PC-3 (cell line): ENCODE data around the gene LTBP1. TPM values are rescaled to one million over a fixed set of nuclear protein-coding genes. Genes with fewer than 3 reads are reported as not detected.

Experiments
- ATAC-seq: fragments of 200-7000 bp; cut with Tn5 transposase; 2 replicates; pipeline ENCODE4 v1.9.1; 2020; ENCODE audit warnings: mild to moderate bottlenecking, moderate library complexity
- BruUV-seq: library from RNA; stranded (reverse); fragments of 400-500 nt; replicated peaks from 2 replicates; lab custom pipeline; 2021; lab: Mats Ljungman, UMichigan
- CTCF ChIA-PET: fragments of 300-600 bp; sonication (Branson Sonifier 250); formaldehyde crosslinking; loops from one replicate; lab custom pipeline; 2022; ENCODE audit warnings: antibody characterized with exemption; lab: Charles Lee
- POLR2A ChIA-PET: fragments of 300-600 bp; sonication (Branson Sonifier 250); formaldehyde crosslinking; loops from one replicate; lab custom pipeline; 2022; ENCODE audit warnings: antibody characterized with exemption; ENCODE audit not compliant: unreplicated experiment; lab: Charles Lee
- DNase-seq: peaks from one replicate; pipeline ENCODE4 v3.0.0-alpha.2; 2015
- H2AFZ ChIP-seq: fragments of 300-600 bp; sonication (generic); 2 replicates; pipeline ENCODE4 v1.6.0; 2016; ENCODE audit warnings: antibody characterized with exemption, low read length
- H3F3A ChIP-seq: fragments of 300-600 bp; sonication (generic); one replicate; pipeline ENCODE4 v1.6.0; 2017; ENCODE audit warnings: antibody characterized with exemption, low read length, control low read depth, mild to moderate bottlenecking; ENCODE audit not compliant: unreplicated experiment
- H3K27ac ChIP-seq: fragments of 300-600 bp; sonication (generic); 2 replicates; pipeline ENCODE4 v1.5.1; 2016; ENCODE audit warnings: mild to moderate bottlenecking, low read length
- H3K27me3 ChIP-seq: fragments of 300-600 bp; sonication (generic); 2 replicates; pipeline ENCODE4 v1.6.1; 2016; ENCODE audit warnings: low read length, mixed read lengths
- H3K36me3 ChIP-seq: fragments of 300-600 bp; sonication (generic); 2 replicates; pipeline ENCODE4 v1.6.1; 2016; ENCODE audit warnings: low read depth, mixed run types, low read length, mixed read lengths
- H3K4me1 ChIP-seq: fragments of 300-600 bp; sonication (generic); 2 replicates; pipeline ENCODE4 v1.5.1; 2016; ENCODE audit warnings: low read length; ENCODE audit not compliant: insufficient read depth
- H3K4me2 ChIP-seq: fragments of 300-600 bp; sonication (generic); 2 replicates; pipeline ENCODE4 v1.6.0; 2016; ENCODE audit warnings: low read length
- H3K4me3 ChIP-seq: fragments of 300-600 bp; sonication (generic); 2 replicates; pipeline ENCODE4 v1.5.1; 2016; ENCODE audit warnings: mild to moderate bottlenecking, low read length, mixed read lengths
- H3K79me2 ChIP-seq: fragments of 300-600 bp; sonication (generic); 2 replicates; pipeline ENCODE4 v1.6.1; 2017; ENCODE audit warnings: low read length, mixed read lengths
- H3K9ac ChIP-seq: fragments of 300-600 bp; sonication (generic); 2 replicates; pipeline ENCODE4 v1.6.0; 2016; ENCODE audit warnings: mild to moderate bottlenecking, low read length
- H3K9me2 ChIP-seq: fragments of 300-600 bp; sonication (generic); replicated peaks from 2 replicates; pipeline ENCODE4 v1.6.1; 2016; ENCODE audit warnings: mixed run types, low read length, mixed read lengths
- H3K9me3 ChIP-seq: fragments of 300-600 bp; sonication (generic); 2 replicates; pipeline ENCODE4 v1.6.1; 2016; ENCODE audit warnings: low read length, mixed read lengths
- H4K20me1 ChIP-seq: fragments of 300-600 bp; sonication (generic); 2 replicates; pipeline ENCODE4 v1.6.1; 2016; ENCODE audit warnings: low read length, mixed read lengths
- EZH2 ChIP-seq: fragments of 300-600 bp; sonication (generic); IDR thresholded peaks from one replicate; pipeline ENCODE4 v1.6.1; 2017; ENCODE audit warnings: antibody characterized with exemption, mild to moderate bottlenecking, low read length; ENCODE audit not compliant: unreplicated experiment
- EZH2phosphoT487 ChIP-seq: fragments of 300-600 bp; sonication (generic); IDR thresholded peaks from 2 replicates; pipeline ENCODE4 v1.6.1; 2018; ENCODE audit warnings: mild to moderate bottlenecking, antibody characterized with exemption, low read length, borderline replicate concordance
- intact Hi-C: fragments of 100-400 bp; cut with micrococcal nuclease; formaldehyde crosslinking; loops from 2 replicates; pipeline ENCODE4 v1.9.0; 2023
- total RNA-seq: library from RNA; depleted of rRNA; stranded (reverse); fragments of >200 nt; gene quantifications from 2 replicates; pipeline ENCODE4 v1.2.3, GENCODE V29; 2014
- TF ChIP-seq, protein P1 (sequence below): fragments of 300-600 bp; sonication (generic); conservative IDR thresholded peaks from 2 replicates; pipeline ENCODE4 v1.5.1; 2017; ENCODE audit warnings: antibody characterized with exemption, low read depth, mild to moderate bottlenecking, low read length

LTBP1 gene
- total RNA-seq, 1 experiment from 2014 or later = 45.9 TPM

- peak; percentile 88 for ATAC-seq
Observed at GRCh38 chr2:33126958-33127357, 180.2 kb downstream of the LTBP1 start.

GRCh38 chr2:33129263-33130053, 182.7 kb downstream of the LTBP1 start:
- H2AFZ ChIP-seq = no peak overlapping the region
- no TSS peak for BruUV-seq
- intact Hi-C loops = loop anchor here (5.0 kb wide), 1 partner anchor 83 kb away; no protein-coding TSS in a partner anchor
- peaks cover 57% of the 10 kb centered on the region for H3K4me1 ChIP-seq
- CTCF ChIA-PET = no interaction called here
- H3K4me2 ChIP-seq = no peak overlapping the region
- no peaks in the 10 kb centered on the region for H4K20me1 ChIP-seq
- no peak overlapping the region for H3K4me3 ChIP-seq
- H3F3A ChIP-seq = peaks cover 3% of the 10 kb centered on the region
- no peaks in the 10 kb centered on the region for H3K9me2 ChIP-seq
- no peak overlapping the region for H3K9ac ChIP-seq
- TF ChIP-seq EZH2 (no peak), EZH2phosphoT487 (no peak)
- TF ChIP-seq, protein P1, sequence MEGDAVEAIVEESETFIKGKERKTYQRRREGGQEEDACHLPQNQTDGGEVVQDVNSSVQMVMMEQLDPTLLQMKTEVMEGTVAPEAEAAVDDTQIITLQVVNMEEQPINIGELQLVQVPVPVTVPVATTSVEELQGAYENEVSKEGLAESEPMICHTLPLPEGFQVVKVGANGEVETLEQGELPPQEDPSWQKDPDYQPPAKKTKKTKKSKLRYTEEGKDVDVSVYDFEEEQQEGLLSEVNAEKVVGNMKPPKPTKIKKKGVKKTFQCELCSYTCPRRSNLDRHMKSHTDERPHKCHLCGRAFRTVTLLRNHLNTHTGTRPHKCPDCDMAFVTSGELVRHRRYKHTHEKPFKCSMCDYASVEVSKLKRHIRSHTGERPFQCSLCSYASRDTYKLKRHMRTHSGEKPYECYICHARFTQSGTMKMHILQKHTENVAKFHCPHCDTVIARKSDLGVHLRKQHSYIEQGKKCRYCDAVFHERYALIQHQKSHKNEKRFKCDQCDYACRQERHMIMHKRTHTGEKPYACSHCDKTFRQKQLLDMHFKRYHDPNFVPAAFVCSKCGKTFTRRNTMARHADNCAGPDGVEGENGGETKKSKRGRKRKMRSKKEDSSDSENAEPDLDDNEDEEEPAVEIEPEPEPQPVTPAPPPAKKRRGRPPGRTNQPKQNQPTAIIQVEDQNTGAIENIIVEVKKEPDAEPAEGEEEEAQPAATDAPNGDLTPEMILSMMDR = no peak
- DNase-seq (no peak), ATAC-seq (no peak)
- H3K9me3 ChIP-seq = no peaks in the 10 kb centered on the region
- no peaks in the 10 kb centered on the region for H3K79me2 ChIP-seq
- H3K36me3 ChIP-seq = no peaks in the 10 kb centered on the region
- POLR2A ChIA-PET = no interaction called here
- H3K27ac ChIP-seq = no peak overlapping the region
- H3K27me3 ChIP-seq = no peaks in the 10 kb centered on the region

More at GRCh38 chr2:33126958-33127357, 180.2 kb downstream of the LTBP1 start:
- peak overlapping the region; percentile 87 for H3K27ac ChIP-seq
- peaks cover 3% of the 10 kb centered on the region for H3F3A ChIP-seq
- H3K4me1 ChIP-seq = peaks cover 52% of the 10 kb centered on the region
- CTCF ChIA-PET = interaction anchor here (0.6 to 0.7 kb wide), 2 partner anchors 68 to 484 kb away, joined by 3 to 4 read pairs; no protein-coding TSS in a partner anchor
- TF ChIP-seq EZH2 (no peak), EZH2phosphoT487 (no peak)
- TF ChIP-seq, protein P1 = no peak
- H3K27me3 ChIP-seq = no peaks in the 10 kb centered on the region
- no TSS peak for BruUV-seq
- no peaks in the 10 kb centered on the region for H4K20me1 ChIP-seq
- no peaks in the 10 kb centered on the region for H3K9me3 ChIP-seq
- DNase-seq = peak; percentile 82
- H3K9ac ChIP-seq = peak overlapping the region; percentile 45
- POLR2A ChIA-PET = no interaction called here
- H3K36me3 ChIP-seq = no peaks in the 10 kb centered on the region
- H3K79me2 ChIP-seq = no peaks in the 10 kb centered on the region
- H3K4me2 ChIP-seq = peak overlapping the region; percentile 68
- intact Hi-C loops = no loop called here
- no peaks in the 10 kb centered on the region for H3K9me2 ChIP-seq
- peak overlapping the region; percentile 56 for H2AFZ ChIP-seq
- peak overlapping the region; percentile 22; the same call in 1 of the 2 replicates for H3K4me3 ChIP-seq

DNA sequence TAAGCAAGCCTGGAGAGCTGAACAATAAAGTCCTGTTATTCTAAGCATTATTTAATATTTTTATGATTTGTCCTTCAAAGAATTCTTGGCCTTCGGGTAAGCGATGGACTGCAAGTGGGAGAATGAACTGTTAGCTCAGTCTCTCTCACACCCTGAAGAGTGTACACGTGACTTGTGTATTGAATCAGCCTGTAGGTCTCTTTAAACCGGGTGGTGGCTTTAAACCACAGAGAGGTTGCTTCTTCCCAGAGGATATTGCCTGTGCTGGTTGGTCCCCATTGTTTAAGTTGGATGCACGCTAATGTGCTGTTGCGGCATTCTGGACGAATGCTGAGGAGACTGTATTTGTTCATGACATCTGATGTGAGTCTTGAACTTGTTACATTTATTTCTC, 183.3 kb downstream of the LTBP1 start:
- ATAC-seq = no peak
- H3K27me3 ChIP-seq = no peaks in the 10 kb centered on the region
- no peak for DNase-seq
- intact Hi-C loops = loop anchor here (5.0 kb wide), 1 partner anchor 82 kb away; no protein-coding TSS in a partner anchor
- ChIA-PET CTCF (no interaction called here), POLR2A (no interaction called here)
- no peak overlapping the region for H3K9ac ChIP-seq
- H3K4me1 ChIP-seq = peaks cover 57% of the 10 kb centered on the region
- H2AFZ ChIP-seq = no peak overlapping the region
- no peaks in the 10 kb centered on the region for H4K20me1 ChIP-seq
- TF ChIP-seq EZH2 = no peak
- no peak overlapping the region for H3K4me2 ChIP-seq
- H3K4me3 ChIP-seq = no peak overlapping the region
- H3F3A ChIP-seq = peaks cover 3% of the 10 kb centered on the region
- no peaks in the 10 kb centered on the region for H3K9me2 ChIP-seq
- H3K27ac ChIP-seq = no peak overlapping the region
- H3K79me2 ChIP-seq = peaks cover 1% of the 10 kb centered on the region; the same call in 1 of the 2 replicates
- H3K36me3 ChIP-seq = no peaks in the 10 kb centered on the region
- H3K9me3 ChIP-seq = no peaks in the 10 kb centered on the region
- no TSS peak for BruUV-seq
